ENCODE measurements around the gene SEMA3C. TPM values are rescaled to one million over a fixed set of nuclear protein-coding genes. Genes with fewer than 3 reads are reported as not detected.
A peak's percentile ranks its signal among the peaks of the same experiment; 100 is the strongest.

Gene SEMA3C
- total and polyA plus RNA-seq, 2 experiments from 2014 or later: 15.5 to 53.5 TPM

- TF ChIP-seq CTCF (IDR thresholded peaks at IDR 0.05; ENCODE audit: low read depth, low read length): no peak
- no peaks in the 10 kb centered on the region for H3K9me3 ChIP-seq (ENCODE audit: low read depth)
- H3K4me1 ChIP-seq (ENCODE audit: low read depth): peaks cover 6% of the 10 kb centered on the region
- H3K27ac ChIP-seq: no peak overlapping the region
- H3K27me3 ChIP-seq: no peaks in the 10 kb centered on the region
- no peak for DNase-seq (ENCODE audit: low read depth in 1 of 2, low spot score in 1 of 2)
- H3K4me3 ChIP-seq: no peak overlapping the region
- peaks cover 2% of the 10 kb centered on the region for H3K36me3 ChIP-seq
Measured at GRCh38 chr7:80823057-80823456, 95.8 kb downstream of the SEMA3C start.

- Histone ChIP-seq H3K27ac (no peak overlapping the region), H3K4me1 (ENCODE audit: low read depth) (peaks cover 6% of the 10 kb centered on the region), H3K9me3 (ENCODE audit: low read depth) (no peaks in the 10 kb centered on the region), H3K4me3 (no peak overlapping the region), H3K27me3 (no peaks in the 10 kb centered on the region), H3K36me3 (peaks cover 2% of the 10 kb centered on the region)
- TF ChIP-seq CTCF (IDR thresholded peaks at IDR 0.05; ENCODE audit: low read depth, low read length): no peak
- peak in 1 of 2 donors; percentile 33 for DNase-seq (ENCODE audit: low read depth in 1 of 2, low spot score in 1 of 2)
Measured at GRCh38 chr7:80821771-80822319, 97.0 kb downstream of the SEMA3C start.

- Histone ChIP-seq H3K27me3 (no peaks in the 10 kb centered on the region), H3K9me3 (ENCODE audit: low read depth) (no peaks in the 10 kb centered on the region), H3K4me3 (no peak overlapping the region), H3K4me1 (ENCODE audit: low read depth) (peaks cover 6% of the 10 kb centered on the region), H3K27ac (no peak overlapping the region), H3K36me3 (peaks cover 2% of the 10 kb centered on the region)
- TF ChIP-seq CTCF (IDR thresholded peaks at IDR 0.05; ENCODE audit: low read depth, low read length): no peak
- no peak for DNase-seq (ENCODE audit: low read depth in 1 of 2, low spot score in 1 of 2)
Measured at GRCh38 chr7:80819503-80819902, 99.3 kb downstream of the SEMA3C start.

GRCh38 chr7:80818181-80818580, 100.7 kb downstream of the SEMA3C start:
- H3K4me1 ChIP-seq (ENCODE audit: low read depth): peaks cover 3% of the 10 kb centered on the region
- no peak overlapping the region for H3K27ac ChIP-seq
- DNase-seq (ENCODE audit: low read depth in 1 of 2, low spot score in 1 of 2): no peak
- no peak for TF ChIP-seq CTCF (IDR thresholded peaks at IDR 0.05; ENCODE audit: low read depth, low read length)
- H3K27me3 ChIP-seq: no peaks in the 10 kb centered on the region
- peaks cover 2% of the 10 kb centered on the region for H3K36me3 ChIP-seq
- H3K9me3 ChIP-seq (ENCODE audit: low read depth): no peaks in the 10 kb centered on the region
- no peak overlapping the region for H3K4me3 ChIP-seq

- Histone ChIP-seq H3K27ac (no peak overlapping the region), H3K9me3 (ENCODE audit: low read depth) (no peaks in the 10 kb centered on the region), H3K27me3 (no peaks in the 10 kb centered on the region), H3K4me1 (ENCODE audit: low read depth) (no peaks in the 10 kb centered on the region), H3K36me3 (peaks cover 2% of the 10 kb centered on the region), H3K4me3 (no peak overlapping the region)
- DNase-seq (ENCODE audit: low read depth in 1 of 2, low spot score in 1 of 2): no peak
- TF ChIP-seq CTCF (IDR thresholded peaks at IDR 0.05; ENCODE audit: low read depth, low read length): no peak
Measured at GRCh38 chr7:80816806-80817205, 102.0 kb downstream of the SEMA3C start.
